Naive thymus-derived CD4-positive, alpha-beta T cell (primary cell): Measurements from ENCODE around the gene TMOD3. TPM values are rescaled to one million over a fixed set of nuclear protein-coding genes. Genes with fewer than 3 reads are reported as not detected.

ENCODE experiments used
- ATAC-seq: fragments of 150-1000 bp; cut with Tn5 transposase; 2 replicates; pipeline ENCODE4 v1.10.0; 2021; ENCODE audit warnings: mild to moderate bottlenecking, moderate library complexity
- CTCF ChIA-PET: fragments of 350-600 bp; sonication (Branson Sonifier 250); formaldehyde crosslinking; loops from one replicate; lab custom pipeline; 2021; ENCODE audit warnings: antibody characterized with exemption; lab: Charles Lee
- POLR2A ChIA-PET: fragments of 350-600 bp; sonication (Branson Sonifier 250); formaldehyde crosslinking; loops from one replicate; lab custom pipeline; 2021; ENCODE audit warnings: antibody characterized with exemption, inconsistent platforms; lab: Charles Lee
- DNase-seq, 9 donors: peaks; one replicate each; pipeline versions ENCODE4 v3.0.0 to v3.0.0-alpha.2; 2020 to 2022; ENCODE audit warnings: mixed read lengths in 1 of 9
- H3K27ac ChIP-seq: one replicate; pipeline ENCODE4 v1.7.0; 2013; ENCODE audit warnings: mild to moderate bottlenecking, low read depth, low read length, moderate library complexity
- H3K27me3 ChIP-seq, 2 donors: one replicate each; pipeline ENCODE4 v1.7.0; 2013; ENCODE audit warnings: low read length in 2 of 2, mild to moderate bottlenecking in 2 of 2, moderate library complexity in 2 of 2; ENCODE audit not compliant: control insufficient read depth in 2 of 2, insufficient read depth in 2 of 2
- H3K36me3 ChIP-seq, 3 experiments: 1 replicate in 2 of 3; 2 replicates in 1 of 3; pipeline ENCODE4 v1.7.0; 2013; ENCODE audit warnings: low read length in 3 of 3, mild to moderate bottlenecking in 3 of 3, moderate library complexity in 1 of 3; ENCODE audit not compliant: insufficient read depth in 3 of 3, control insufficient read depth in 2 of 3
- H3K4me1 ChIP-seq, 2 donors: one replicate each; pipeline ENCODE4 v1.7.0; 2013; ENCODE audit warnings: low read length in 2 of 2, mild to moderate bottlenecking in 2 of 2, moderate library complexity in 1 of 2; ENCODE audit not compliant: control insufficient read depth in 2 of 2, insufficient read depth in 2 of 2
- H3K4me3 ChIP-seq: 2 replicates; pipeline ENCODE4 v1.7.0; 2013; ENCODE audit warnings: mild to moderate bottlenecking, low read length
- H3K9me3 ChIP-seq, 3 experiments: 1 replicate in 2 of 3; 2 replicates in 1 of 3; pipeline ENCODE4 v1.7.0; 2013; ENCODE audit warnings: low read length in 3 of 3; ENCODE audit not compliant: control insufficient read depth in 2 of 3
- H3K27ac Mint-ChIP-seq, 9 donors: one replicate each; pipeline ENCODE4 v1.8.0; 2020 to 2022; ENCODE audit warnings: mixed read lengths in 9 of 9, mild to moderate bottlenecking in 8 of 9, moderate library complexity in 5 of 9, inconsistent platforms in 2 of 9
- H3K27me3 Mint-ChIP-seq, 5 donors: one replicate each; pipeline ENCODE4 v1.8.0; 2021 to 2022; ENCODE audit warnings: mixed read lengths in 5 of 5, mild to moderate bottlenecking in 1 of 5
- H3K36me3 Mint-ChIP-seq, 5 donors: one replicate each; pipeline ENCODE4 v1.8.0; 2020 to 2022; ENCODE audit warnings: mixed read lengths in 5 of 5, mild to moderate bottlenecking in 3 of 5, inconsistent platforms in 1 of 5
- H3K4me1 Mint-ChIP-seq, 7 donors: one replicate each; pipeline ENCODE4 v1.8.0; 2020 to 2022; ENCODE audit warnings: mixed read lengths in 7 of 7, mild to moderate bottlenecking in 3 of 7, inconsistent platforms in 1 of 7
- H3K4me3 Mint-ChIP-seq, 10 donors: one replicate each; pipeline ENCODE4 v1.8.0; 2020 to 2022; ENCODE audit warnings: mild to moderate bottlenecking in 10 of 10, mixed read lengths in 10 of 10, moderate library complexity in 6 of 10, inconsistent platforms in 2 of 10
- H3K9me3 Mint-ChIP-seq, 11 donors: one replicate each; pipeline ENCODE4 v1.8.0; 2020 to 2022; ENCODE audit warnings: mixed read lengths in 11 of 11, mild to moderate bottlenecking in 4 of 11, inconsistent platforms in 1 of 11, moderate library complexity in 1 of 11
- intact Hi-C, 2 donors: fragments of 100-400 bp; cut with micrococcal nuclease; formaldehyde crosslinking; loops; one replicate each; pipeline ENCODE4 v1.15.1; 2023
- polyA plus RNA-seq, 2 donors: library from polyadenylated mRNA; unstranded; fragments of 300-500 nt; fragmentation: Illumina TruSeq; gene quantifications; one replicate each; pipeline ENCODE4 v1.2.3, GENCODE V29; 2021
- total RNA-seq, 6 experiments: library from RNA in 5 of 6; stranded (reverse) in 5 of 6; gene quantifications; 1 replicate in 5 of 6; 2 replicates in 1 of 6; pipeline ENCODE4 v1.2.3 and lab custom pipeline; 2021 to 2026

TMOD3 gene
- total and polyA plus RNA-seq, 7 experiments from 2014 or later: 25.5 to 75.9 (median 49.1) TPM

- Mint-ChIP-seq H3K36me3 (peaks cover 4 to 30% (median 11%) of the 10 kb centered on the region in 5 donors), H3K27me3 (no peaks in the 10 kb centered on the region), H3K4me1 (peaks cover 37 to 90% (median 78%) of the 10 kb centered on the region in 7 donors), H3K27ac (peak overlapping the region in 4 of 9 donors; percentile 2 to 5 (median 4)), H3K9me3 (peaks cover 0 to 4% (median 0%) of the 10 kb centered on the region in 11 donors), H3K4me3 (no peak overlapping the region)
- CTCF ChIA-PET: no interaction called here
- no peaks in the 10 kb centered on the region for H3K9me3 ChIP-seq
- no peak for ATAC-seq
- H3K36me3 ChIP-seq: no peaks in the 10 kb centered on the region
- DNase-seq: no peak
- H3K27me3 ChIP-seq: no peaks in the 10 kb centered on the region
- H3K4me3 ChIP-seq: no peak overlapping the region
- H3K27ac ChIP-seq: no peak overlapping the region
- intact Hi-C loops: no loop called here
- POLR2A ChIA-PET: no interaction called here
- peaks cover 8 to 9% of the 10 kb centered on the region in 2 donors for H3K4me1 ChIP-seq
Measured at GRCh38 chr15:51856714-51857380, 27.4 kb downstream of the TMOD3 start.

DNA sequence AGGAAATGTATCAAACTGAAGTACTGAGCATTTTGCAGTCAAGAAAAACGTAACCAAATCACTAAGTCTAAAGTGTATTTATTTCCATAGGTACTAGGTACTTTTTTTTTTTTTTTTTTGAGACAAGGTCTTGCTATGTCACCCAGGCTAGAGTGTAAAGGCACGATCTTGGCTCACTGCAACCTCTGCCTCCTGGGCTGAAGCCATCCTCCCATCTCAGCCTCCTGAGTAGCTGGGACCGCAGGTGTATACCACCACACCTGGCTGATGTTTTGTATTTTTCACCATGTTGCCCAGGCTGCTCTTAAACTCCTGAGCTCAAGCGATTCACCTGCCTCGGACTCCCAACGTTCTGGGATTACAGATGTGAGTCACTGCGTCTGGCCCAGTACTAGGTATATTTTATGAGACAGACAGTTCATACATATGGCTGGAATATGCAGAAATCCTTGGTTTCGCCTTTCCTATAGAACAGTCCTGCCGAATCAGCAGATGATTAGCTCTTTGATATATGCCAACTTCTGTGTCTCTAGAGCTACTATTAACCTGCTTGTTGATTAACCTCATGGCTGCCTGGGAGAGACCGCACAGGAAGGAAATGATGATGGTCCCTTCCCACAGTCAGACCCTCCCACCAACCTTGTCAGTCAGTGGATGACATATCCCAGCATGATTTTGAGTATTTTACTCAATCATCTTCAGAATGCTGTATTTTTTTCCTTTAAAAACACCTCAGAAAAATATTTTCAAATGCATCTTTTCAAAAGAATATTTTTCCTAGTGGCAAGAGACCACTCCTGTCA, 32.3 kb downstream of the TMOD3 start:
- intact Hi-C loops: loop anchor here in 1 of 2 donors (1.0 kb wide), 1 partner anchor 31 kb away; no protein-coding TSS in a partner anchor
- Histone ChIP-seq H3K36me3 (peaks cover 0 to 23% (median 0%) of the 10 kb centered on the region in 3 experiments), H3K4me1 (peaks cover 15 to 20% of the 10 kb centered on the region in 2 donors), H3K9me3 (no peaks in the 10 kb centered on the region), H3K27me3 (no peaks in the 10 kb centered on the region), H3K27ac (no peak overlapping the region), H3K4me3 (no peak overlapping the region)
- Mint-ChIP-seq H3K27ac (peak overlapping the region; percentile 26 to 90 (median 73)), H3K36me3 (peaks cover 18 to 51% (median 35%) of the 10 kb centered on the region in 5 donors), H3K27me3 (no peaks in the 10 kb centered on the region), H3K9me3 (peaks cover 0 to 4% (median 0%) of the 10 kb centered on the region in 11 donors), H3K4me3 (peak overlapping the region; percentile 45 to 78 (median 68)), H3K4me1 (peaks cover 34 to 68% (median 64%) of the 10 kb centered on the region in 7 donors)
- ATAC-seq: peak; percentile 97
- ChIA-PET POLR2A (interaction anchor here (0.8 to 1.2 kb wide), 2 partner anchors 10 to 19 kb away, joined by 3 to 4 read pairs; no protein-coding TSS in a partner anchor), CTCF (interaction anchor here (1.0 to 1.2 kb wide), 2 partner anchors 9 to 85 kb away, joined by 3 to 4 read pairs; no protein-coding TSS in a partner anchor)
- DNase-seq: peak in 8 of 9 donors; percentile 46 to 75 (median 64)

GRCh38 chr15:51863131-51863530, 33.7 kb downstream of the TMOD3 start:
- POLR2A ChIA-PET: no interaction called here
- Histone ChIP-seq H3K36me3 (peaks cover 0 to 28% (median 0%) of the 10 kb centered on the region in 3 experiments), H3K27me3 (no peaks in the 10 kb centered on the region), H3K4me3 (no peak overlapping the region), H3K4me1 (peaks cover 15 to 20% of the 10 kb centered on the region in 2 donors), H3K9me3 (no peaks in the 10 kb centered on the region), H3K27ac (no peak overlapping the region)
- Mint-ChIP-seq H3K27me3 (no peaks in the 10 kb centered on the region), H3K36me3 (peaks cover 18 to 61% (median 42%) of the 10 kb centered on the region in 5 donors), H3K4me1 (peaks cover 30 to 65% (median 58%) of the 10 kb centered on the region in 7 donors), H3K9me3 (peaks cover 0 to 4% (median 0%) of the 10 kb centered on the region in 11 donors), H3K27ac (peak overlapping the region in 5 of 9 donors; percentile 1 to 73 (median 37)), H3K4me3 (peak overlapping the region in 3 of 10 donors; percentile 8 to 31 (median 14))
- ATAC-seq: no peak
- CTCF ChIA-PET: no interaction called here
- no peak for DNase-seq
- intact Hi-C loops: no loop called here

GRCh38 chr15:51864408-51865056, 35.1 kb downstream of the TMOD3 start:
- ATAC-seq: no peak
- peaks cover 15 to 20% of the 10 kb centered on the region in 2 donors for H3K4me1 ChIP-seq
- H3K27ac Mint-ChIP-seq: peak overlapping the region in 6 of 9 donors; percentile 9 to 62 (median 35)
- POLR2A ChIA-PET: interaction anchor here (0.7 kb wide), 1 partner anchor 625 kb away, joined by 4 read pairs; no protein-coding TSS in a partner anchor
- no peak overlapping the region for H3K27ac ChIP-seq
- peaks cover 14 to 67% (median 46%) of the 10 kb centered on the region in 5 donors for H3K36me3 Mint-ChIP-seq
- H3K9me3 ChIP-seq: no peaks in the 10 kb centered on the region
- no peaks in the 10 kb centered on the region for H3K27me3 ChIP-seq
- no peak for DNase-seq
- H3K27me3 Mint-ChIP-seq: no peaks in the 10 kb centered on the region
- peaks cover 27 to 52% (median 49%) of the 10 kb centered on the region in 7 donors for H3K4me1 Mint-ChIP-seq
- CTCF ChIA-PET: interaction anchor here (0.7 kb wide), 1 partner anchor 132 kb away, joined by 3 read pairs; no protein-coding TSS in a partner anchor
- peaks cover 0 to 40% (median 0%) of the 10 kb centered on the region in 3 experiments for H3K36me3 ChIP-seq
- intact Hi-C loops: loop anchor here in 1 of 2 donors (5.0 kb wide), 1 partner anchor 32 kb away; no protein-coding TSS in a partner anchor
- H3K4me3 ChIP-seq: no peak overlapping the region
- peaks cover 0 to 4% (median 0%) of the 10 kb centered on the region in 11 donors for H3K9me3 Mint-ChIP-seq
- no peak overlapping the region for H3K4me3 Mint-ChIP-seq

- intact Hi-C loops: loop anchor here in 1 of 2 donors (5.0 kb wide), 1 partner anchor 33 kb away; no protein-coding TSS in a partner anchor
- no peaks in the 10 kb centered on the region for H3K27me3 Mint-ChIP-seq
- H3K9me3 Mint-ChIP-seq: peaks cover 0 to 4% (median 0%) of the 10 kb centered on the region in 11 donors
- H3K27ac Mint-ChIP-seq: peak overlapping the region in 4 of 9 donors; percentile 3 to 54 (median 14)
- ATAC-seq (no peak), DNase-seq (no peak)
- Histone ChIP-seq H3K27me3 (no peaks in the 10 kb centered on the region), H3K36me3 (peaks cover 0 to 47% (median 2%) of the 10 kb centered on the region in 3 experiments), H3K27ac (no peak overlapping the region), H3K9me3 (no peaks in the 10 kb centered on the region), H3K4me3 (no peak overlapping the region), H3K4me1 (peaks cover 15 to 20% of the 10 kb centered on the region in 2 donors)
- ChIA-PET POLR2A (interaction anchor here (0.6 to 0.7 kb wide), 2 partner anchors 209 to 624 kb away, joined by 3 to 4 read pairs; no protein-coding TSS in a partner anchor), CTCF (interaction anchor here (0.6 kb wide), 1 partner anchor 14 kb away, joined by 4 read pairs; no protein-coding TSS in a partner anchor)
- peaks cover 27 to 45% (median 41%) of the 10 kb centered on the region in 7 donors for H3K4me1 Mint-ChIP-seq
- peaks cover 14 to 66% (median 46%) of the 10 kb centered on the region in 5 donors for H3K36me3 Mint-ChIP-seq
- no peak overlapping the region for H3K4me3 Mint-ChIP-seq
Measured at GRCh38 chr15:51865317-51865716, 35.9 kb downstream of the TMOD3 start.
